Prostate gland (tissue), 2 donors: ENCODE measurements around the gene ZNF267. TPM values are rescaled to one million over a fixed set of nuclear protein-coding genes. Genes with fewer than 3 reads are reported as not detected.
"Not testable (repeated sequence)": the region's sequence is repeated elsewhere in the genome, so short reads cannot be mapped to it uniquely, and the experiment has no call there.

Experiments
- DNase-seq: peaks from one replicate; pipeline ENCODE4 v3.0.0-alpha.2; 2019; ENCODE audit warnings: low spot score
- H3K27ac ChIP-seq, 2 donors: fragments of 200-600 bp; sonication (generic); 2 replicates each; pipeline ENCODE4 v1.5.1; 2017 to 2019
- H3K27me3 ChIP-seq: fragments of 200-600 bp; sonication (generic); replicated peaks from 2 replicates; pipeline ENCODE4 v1.5.1; 2019; ENCODE audit not compliant: insufficient read depth
- H3K36me3 ChIP-seq, 2 donors: fragments of 200-600 bp; sonication (generic); 1 replicate in 1 of 2; 2 replicates in 1 of 2; pipeline versions ENCODE4 v1.5.1 to v1.8.1; 2017 to 2019
- H3K4me1 ChIP-seq: fragments of 200-600 bp; sonication (generic); replicated peaks from 2 replicates; pipeline ENCODE4 v1.5.1; 2019
- H3K4me3 ChIP-seq, 2 donors: fragments of 200-600 bp; sonication (generic); 2 replicates each; pipeline ENCODE4 v1.5.1; 2017 to 2019
- H3K9me3 ChIP-seq: fragments of 200-600 bp; sonication (generic); 2 replicates; pipeline ENCODE4 v1.5.1; 2017
- POLR2A ChIP-seq: fragments of 450-650 bp; IDR thresholded peaks from one replicate; pipeline ENCODE4 v1.6.1; 2016; ENCODE audit warnings: antibody characterized with exemption, mild to moderate bottlenecking
- POLR2AphosphoS5 ChIP-seq: sonication (generic); formaldehyde crosslinking; IDR thresholded peaks from one replicate; pipeline ENCODE4 v1.6.1; 2017; ENCODE audit warnings: antibody characterized with exemption
- WGBS: methylation state at CpG from one replicate; pipeline ENCODE4 v1.1.5; 2018; 5-methylcytosine and 5-hydroxymethylcytosine counted together
- intact Hi-C: fragments of 100-400 bp; cut with DNase I; formaldehyde crosslinking; loops from one replicate; pipeline ENCODE4 v1.14.2; 2022
- total RNA-seq, 2 donors: library from RNA; depleted of rRNA; stranded (reverse); fragments of >200 nt; gene quantifications; one replicate each; pipeline ENCODE4 v1.1.0, GENCODE V29; 2016
- TF ChIP-seq, protein P1 (sequence below), 4 experiments: fragments of 200-600 bp in 2 of 4; fragments of 450-650 bp in 2 of 4; sonication (generic) in 2 of 4; IDR thresholded peaks; 1 replicate in 3 of 4; 2 replicates in 1 of 4; pipeline ENCODE4 v1.5.1; 2016 to 2019; ENCODE audit warnings: antibody characterized with exemption in 4 of 4, mild to moderate bottlenecking in 2 of 4, moderate library complexity in 2 of 4

The ZNF267 gene
- total RNA-seq, 2 donors from 2014 or later = 6.9 to 21.4 TPM

DNA sequence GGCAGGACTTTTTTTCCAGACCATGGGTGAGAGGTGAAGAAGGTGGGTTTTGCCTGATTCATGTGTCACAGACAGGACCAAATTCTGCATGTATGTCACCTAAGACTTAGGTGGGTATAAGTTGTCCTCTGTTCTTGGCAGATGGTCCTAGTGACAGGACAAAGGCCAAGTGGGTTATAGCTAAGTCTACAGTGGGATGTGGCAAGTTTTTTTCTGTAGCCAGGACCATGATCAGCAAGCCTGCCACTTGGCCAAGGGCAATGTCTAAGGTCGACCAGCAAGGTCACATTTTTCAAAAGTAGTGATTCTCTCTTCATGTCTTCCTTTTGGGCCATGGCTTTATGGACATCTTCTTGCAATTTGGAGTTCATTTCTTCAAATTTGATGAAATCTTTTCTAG, 20.2 kb downstream of the ZNF267 start:
- Histone ChIP-seq H3K4me3 (no peak overlapping the region), H3K27me3 (no peaks in the 10 kb centered on the region), H3K36me3 (peaks cover 4 to 9% of the 10 kb centered on the region in 2 donors), H3K4me1 (no peaks in the 10 kb centered on the region), H3K27ac (no peak overlapping the region), H3K9me3 (no peaks in the 10 kb centered on the region)
- TF ChIP-seq, protein P1, sequence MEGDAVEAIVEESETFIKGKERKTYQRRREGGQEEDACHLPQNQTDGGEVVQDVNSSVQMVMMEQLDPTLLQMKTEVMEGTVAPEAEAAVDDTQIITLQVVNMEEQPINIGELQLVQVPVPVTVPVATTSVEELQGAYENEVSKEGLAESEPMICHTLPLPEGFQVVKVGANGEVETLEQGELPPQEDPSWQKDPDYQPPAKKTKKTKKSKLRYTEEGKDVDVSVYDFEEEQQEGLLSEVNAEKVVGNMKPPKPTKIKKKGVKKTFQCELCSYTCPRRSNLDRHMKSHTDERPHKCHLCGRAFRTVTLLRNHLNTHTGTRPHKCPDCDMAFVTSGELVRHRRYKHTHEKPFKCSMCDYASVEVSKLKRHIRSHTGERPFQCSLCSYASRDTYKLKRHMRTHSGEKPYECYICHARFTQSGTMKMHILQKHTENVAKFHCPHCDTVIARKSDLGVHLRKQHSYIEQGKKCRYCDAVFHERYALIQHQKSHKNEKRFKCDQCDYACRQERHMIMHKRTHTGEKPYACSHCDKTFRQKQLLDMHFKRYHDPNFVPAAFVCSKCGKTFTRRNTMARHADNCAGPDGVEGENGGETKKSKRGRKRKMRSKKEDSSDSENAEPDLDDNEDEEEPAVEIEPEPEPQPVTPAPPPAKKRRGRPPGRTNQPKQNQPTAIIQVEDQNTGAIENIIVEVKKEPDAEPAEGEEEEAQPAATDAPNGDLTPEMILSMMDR (IDR thresholded peaks at IDR 0.05) = no peak
- no peak for TF ChIP-seq POLR2AphosphoS5
- no peak for TF ChIP-seq POLR2A
- DNase-seq = no peak
- 100% methylated on average over 1 of the region's 1 CpG for WGBS
- intact Hi-C loops = no loop called here

DNA sequence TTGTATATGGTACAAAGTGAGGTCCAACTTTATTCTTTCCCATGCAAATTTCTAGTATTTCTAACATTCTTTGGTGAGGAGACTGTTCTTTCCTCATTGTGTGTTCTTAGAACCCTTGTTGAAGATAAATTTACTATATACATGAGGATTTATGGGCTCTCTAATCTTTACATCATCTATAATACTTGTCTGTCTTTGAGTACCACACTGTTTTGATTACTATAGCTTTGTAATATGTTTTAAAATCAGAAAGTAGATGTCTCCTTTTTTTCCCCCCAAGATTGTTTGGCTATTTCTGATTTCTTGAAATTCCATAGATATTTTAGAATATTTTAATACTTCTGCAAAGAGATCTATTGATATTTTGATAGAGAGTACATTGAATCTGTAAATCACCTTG, 23.7 kb downstream of the ZNF267 start:
- no peak overlapping the region for H3K4me3 ChIP-seq
- no peak for DNase-seq
- peaks cover 4 to 9% of the 10 kb centered on the region in 2 donors for H3K36me3 ChIP-seq
- no peaks in the 10 kb centered on the region for H3K9me3 ChIP-seq
- H3K27ac ChIP-seq = no peak overlapping the region
- H3K27me3 ChIP-seq = no peaks in the 10 kb centered on the region
- intact Hi-C loops = no loop called here
- no peaks in the 10 kb centered on the region for H3K4me1 ChIP-seq
- no peak for TF ChIP-seq POLR2A
- no peak for TF ChIP-seq POLR2AphosphoS5
- TF ChIP-seq, protein P1 (IDR thresholded peaks at IDR 0.05) = no peak

DNA sequence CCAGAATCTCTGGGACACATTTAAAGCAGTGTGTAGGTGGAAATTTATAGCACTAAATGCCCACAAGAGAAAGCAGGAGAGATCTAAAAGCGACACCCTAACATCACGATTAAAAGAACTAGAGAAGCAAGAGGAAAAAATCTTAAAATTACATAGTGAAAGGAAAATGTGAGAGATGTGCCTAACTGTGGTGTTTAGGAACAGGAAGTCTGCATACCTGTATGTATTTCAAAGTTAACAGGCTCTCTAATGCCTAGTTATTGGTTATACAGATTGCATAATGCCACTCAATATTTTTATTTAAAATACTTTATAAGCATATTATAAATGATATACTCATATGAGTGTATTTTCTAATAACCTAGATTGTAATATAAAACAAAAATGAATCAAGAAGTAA, 25.9 kb downstream of the ZNF267 start:
- DNase-seq = no peak
- WGBS = 73% methylated on average over 2 of the region's 2 CpGs
- TF ChIP-seq POLR2AphosphoS5 (no peak), POLR2A (no peak)
- TF ChIP-seq, protein P1 (IDR thresholded peaks at IDR 0.05) = no peak
- H3K27me3 ChIP-seq = no peaks in the 10 kb centered on the region
- H3K4me3 ChIP-seq = no peak overlapping the region
- H3K27ac ChIP-seq = no peak overlapping the region
- no peaks in the 10 kb centered on the region for H3K4me1 ChIP-seq
- intact Hi-C loops = no loop called here
- no peaks in the 10 kb centered on the region for H3K9me3 ChIP-seq
- peaks cover 4 to 8% of the 10 kb centered on the region in 2 donors for H3K36me3 ChIP-seq

DNA sequence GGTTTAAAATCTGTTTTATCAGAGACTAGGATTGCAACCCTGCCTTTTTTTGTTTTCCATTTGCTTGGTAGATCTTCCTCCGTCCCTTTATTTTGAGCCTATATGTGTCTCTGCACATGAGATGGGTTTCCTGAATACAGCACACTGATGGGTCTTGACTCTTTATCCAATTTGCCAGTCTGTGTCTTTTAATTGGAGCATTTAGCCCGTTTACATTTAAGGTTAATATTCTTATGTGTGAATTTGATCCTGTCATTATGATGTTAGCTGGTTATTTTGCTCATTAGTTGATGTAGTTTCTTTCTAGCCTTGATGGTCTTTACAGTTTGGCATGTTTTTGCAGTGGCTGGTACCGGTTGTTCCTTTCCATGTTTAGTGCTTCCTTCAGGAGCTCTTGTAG, 31.0 kb downstream of the ZNF267 start:
- H3K27me3 ChIP-seq, H3K36me3 ChIP-seq, H3K4me1 ChIP-seq, H3K9me3 ChIP-seq, H3K27ac ChIP-seq, H3K4me3 ChIP-seq, intact Hi-C loops, DNase-seq: not testable (repeated sequence)
- 96% methylated on average over 3 of the region's 3 CpGs for WGBS

DNA sequence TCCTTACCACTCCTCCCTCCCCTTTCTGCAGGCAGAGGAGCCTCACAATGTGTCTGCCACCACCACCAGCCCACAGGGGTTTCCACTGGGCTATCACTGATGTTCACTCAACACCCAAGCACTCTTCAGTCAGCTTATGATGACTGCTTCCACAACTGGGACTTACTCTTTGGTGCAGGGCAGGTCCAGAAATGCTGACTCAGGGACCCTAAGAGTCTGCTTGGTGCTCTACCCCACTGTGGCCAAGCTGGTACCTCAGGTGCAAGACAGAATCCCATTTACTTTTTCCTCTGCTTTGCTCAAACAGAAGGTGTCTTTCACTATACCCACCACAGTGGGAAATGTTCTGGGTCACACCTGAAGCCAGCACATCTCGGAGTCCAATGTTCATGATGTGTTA, 40.1 kb downstream of the ZNF267 start:
- Histone ChIP-seq H3K4me3 (no peak overlapping the region), H3K36me3 (peaks cover 0 to 28% of the 10 kb centered on the region in 2 donors), H3K27ac (no peak overlapping the region), H3K27me3 (no peaks in the 10 kb centered on the region), H3K4me1 (no peaks in the 10 kb centered on the region), H3K9me3 (peaks cover 8% of the 10 kb centered on the region)
- DNase-seq = no peak
- WGBS = 100% methylated on average over 1 of the region's 1 CpG
- TF ChIP-seq POLR2AphosphoS5 (no peak), POLR2A (no peak)
- TF ChIP-seq, protein P1 (IDR thresholded peaks at IDR 0.05) = no peak
- intact Hi-C loops = no loop called here
